ENCODE measurements around the gene LIN28B.
A peak's percentile ranks its signal among the peaks of the same experiment; 100 is the strongest.
"Not testable (repeated sequence)": the region's sequence is repeated elsewhere in the genome, so short reads cannot be mapped to it uniquely, and the experiment has no call there.

The LIN28B gene

DNA sequence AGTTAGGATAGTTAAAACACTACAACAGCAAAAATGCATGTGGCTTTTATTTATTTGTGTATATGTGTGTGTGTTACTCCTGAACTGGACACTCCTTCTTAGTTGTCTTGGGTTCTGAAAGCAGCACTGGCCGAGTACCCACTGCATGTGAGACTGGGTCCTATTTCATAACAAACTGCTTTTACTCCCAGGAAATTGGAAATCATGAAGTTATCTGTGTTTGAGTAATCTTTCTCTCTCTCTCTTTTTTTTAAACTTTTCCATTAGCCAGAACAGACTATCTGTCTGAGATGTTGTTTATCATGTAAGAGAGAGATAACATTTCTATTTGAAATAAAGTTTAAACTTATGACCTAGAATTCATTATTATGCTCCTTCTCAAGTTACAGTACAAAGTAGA is 110.4 kb downstream of the LIN28B start:
- no peak for DNase-seq (ENCODE audit: low read depth)

GRCh38 chr6:105068407-105068806 is 111.5 kb downstream of the LIN28B start:
- DNase-seq (ENCODE audit: low read depth) = no peak

DNA sequence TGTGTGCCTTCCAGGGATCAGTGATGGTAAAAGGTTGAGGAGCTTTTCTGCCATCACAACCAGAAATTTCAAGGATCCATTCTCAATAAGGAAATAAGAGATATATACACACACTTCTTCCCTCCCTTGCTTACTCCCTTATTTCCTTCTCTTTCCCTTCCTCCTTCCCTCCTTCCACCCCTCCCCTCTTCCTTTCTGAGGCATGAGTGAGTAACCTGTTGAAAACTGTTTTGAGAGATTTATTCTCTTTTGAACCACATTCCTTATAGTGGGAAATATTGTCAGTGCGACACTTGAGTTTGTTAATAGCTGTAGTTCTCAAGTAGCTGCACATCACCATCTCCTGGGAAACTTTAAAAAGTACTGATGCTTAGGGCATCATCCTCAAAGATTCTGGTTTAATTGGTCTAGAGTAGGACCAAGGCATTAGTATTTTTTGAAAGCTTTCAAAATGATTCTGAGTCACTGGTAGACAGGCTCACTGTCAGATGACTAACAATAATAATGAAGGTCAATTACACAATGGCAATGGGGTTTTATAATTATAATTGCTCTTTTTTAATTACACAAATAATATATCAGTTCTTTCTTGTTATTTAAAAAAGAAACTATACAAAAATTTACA is 113.0 kb downstream of the LIN28B start:
- peak; percentile 51 for DNase-seq (ENCODE audit: low read depth)

DNA sequence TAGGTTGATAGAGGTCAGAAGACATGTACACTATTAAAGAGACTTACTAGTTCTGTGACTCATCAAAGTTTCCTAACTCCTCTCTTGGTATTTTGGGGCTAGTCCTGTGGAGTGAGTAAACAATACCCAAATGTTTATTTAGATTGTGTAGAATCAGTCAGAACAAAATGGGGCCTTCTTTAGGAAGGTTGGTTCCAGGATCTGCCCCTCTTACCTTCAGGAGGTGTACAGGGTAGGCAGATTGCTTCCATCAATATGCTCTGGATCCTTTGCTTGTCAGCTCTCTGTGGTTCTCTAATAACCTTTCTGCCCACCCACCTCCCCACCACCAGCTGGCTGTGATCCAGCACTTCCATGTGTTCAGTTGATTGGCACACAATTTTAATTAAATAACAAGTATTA is 115.9 kb downstream of the LIN28B start:
- DNase-seq (ENCODE audit: low read depth) = peak; percentile 76

DNA sequence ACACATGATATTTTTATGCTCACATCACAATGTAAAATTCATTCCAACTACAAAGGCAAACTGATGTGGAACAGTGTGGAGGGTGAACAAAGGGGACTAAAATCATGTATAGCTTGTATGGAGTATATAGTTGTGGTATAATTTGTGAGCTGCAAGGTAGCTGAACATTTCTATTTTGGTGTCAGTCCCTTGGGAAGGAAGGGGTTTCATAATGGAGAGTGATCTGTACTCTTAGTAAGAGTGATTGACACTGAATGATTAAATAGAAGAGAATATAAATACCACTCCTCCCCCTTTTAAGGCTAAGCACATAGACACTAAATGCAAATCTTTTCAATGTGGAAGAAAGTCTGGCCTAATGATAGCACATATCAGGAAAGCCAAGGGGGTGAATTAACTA is 118.3 kb downstream of the LIN28B start:
- DNase-seq (ENCODE audit: low read depth) = no peak

DNA sequence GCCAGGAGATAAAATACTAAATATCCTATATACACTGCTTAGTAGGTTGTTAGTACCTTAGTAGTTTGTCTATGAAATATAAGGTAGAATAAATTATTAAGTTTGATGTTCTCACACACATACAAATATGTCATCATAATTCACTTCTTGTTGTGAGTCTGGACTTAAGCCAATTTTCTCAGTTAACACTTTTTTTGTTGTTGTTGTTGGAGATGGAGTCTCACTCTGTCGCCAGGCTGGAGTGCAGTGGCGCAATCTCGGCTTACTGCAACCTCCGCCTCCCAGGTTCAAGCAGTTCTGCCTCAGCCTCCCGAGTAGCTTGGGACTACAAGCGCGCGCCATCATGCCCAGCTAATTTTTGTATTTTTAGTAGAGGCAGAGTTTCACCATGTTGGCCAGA is 119.5 kb downstream of the LIN28B start:
- DNase-seq (ENCODE audit: low read depth) = not testable (repeated sequence)

DNA sequence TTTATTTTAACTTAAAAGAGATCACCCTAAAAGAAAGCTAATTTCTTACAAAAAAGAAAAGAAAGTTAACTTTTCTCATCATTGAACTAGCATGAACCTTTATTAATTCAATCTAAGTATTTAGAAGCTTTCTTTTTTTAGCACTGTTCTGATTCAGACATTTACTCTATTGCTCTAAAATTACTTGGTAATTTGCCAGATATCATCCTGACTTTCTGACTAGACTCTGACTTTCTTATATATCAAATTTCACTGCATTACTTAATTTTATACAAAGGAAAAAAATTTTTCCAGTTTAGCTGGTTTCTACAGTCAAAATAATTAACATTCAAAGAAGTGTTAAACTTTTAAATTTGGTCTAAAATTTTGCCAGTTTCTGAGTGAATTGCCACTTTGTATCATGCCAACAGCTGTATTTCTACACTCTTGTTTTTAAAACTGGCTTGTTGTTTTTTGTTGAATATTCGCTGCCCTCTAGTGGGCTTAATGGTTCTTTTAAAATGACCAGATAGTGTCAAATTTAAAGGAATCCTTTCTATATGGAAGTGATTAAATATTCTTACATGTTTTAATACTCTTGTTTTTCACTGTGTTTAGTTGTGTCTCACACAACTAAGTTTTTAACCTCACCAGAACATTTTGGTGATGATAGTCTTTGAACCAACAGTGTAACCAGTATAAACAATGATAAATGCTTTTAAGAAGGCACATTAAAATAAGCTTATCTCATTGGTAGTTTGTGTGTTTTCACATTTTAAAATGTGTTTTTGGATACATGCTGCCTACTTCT is 120.9 kb downstream of the LIN28B start:
- peak; percentile 69 for DNase-seq (ENCODE audit: low read depth)

DNA sequence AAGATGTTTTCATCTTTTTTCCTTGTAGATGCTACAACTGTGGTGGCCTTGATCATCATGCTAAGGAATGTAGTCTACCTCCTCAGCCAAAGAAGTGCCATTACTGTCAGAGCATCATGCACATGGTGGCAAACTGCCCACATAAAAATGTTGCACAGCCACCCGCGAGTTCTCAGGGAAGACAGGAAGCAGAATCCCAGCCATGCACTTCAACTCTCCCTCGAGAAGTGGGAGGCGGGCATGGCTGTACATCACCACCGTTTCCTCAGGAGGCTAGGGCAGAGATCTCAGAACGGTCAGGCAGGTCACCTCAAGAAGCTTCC is 121.4 kb downstream of the LIN28B start:
- no peak for DNase-seq (ENCODE audit: low read depth)

- DNase-seq (ENCODE audit: low read depth) = no peak
These were observed 123.4 kb downstream of the LIN28B start for GRCh38 chr6:105080279-105080678.

- DNase-seq (ENCODE audit: low read depth) = peak; percentile 36
These were observed 124.8 kb downstream of the LIN28B start for GRCh38 chr6:105081662-105082061.

GRCh38 chr6:105087571-105088211 is 130.8 kb downstream of the LIN28B start:
- DNase-seq (ENCODE audit: low read depth) = peak; percentile 74

GRCh38 chr6:105091140-105091829 is 134.4 kb downstream of the LIN28B start:
- DNase-seq (ENCODE audit: low read depth) = no peak

- DNase-seq (ENCODE audit: low read depth) = no peak
These were observed 137.3 kb downstream of the LIN28B start for GRCh38 chr6:105094133-105094640.

DNA sequence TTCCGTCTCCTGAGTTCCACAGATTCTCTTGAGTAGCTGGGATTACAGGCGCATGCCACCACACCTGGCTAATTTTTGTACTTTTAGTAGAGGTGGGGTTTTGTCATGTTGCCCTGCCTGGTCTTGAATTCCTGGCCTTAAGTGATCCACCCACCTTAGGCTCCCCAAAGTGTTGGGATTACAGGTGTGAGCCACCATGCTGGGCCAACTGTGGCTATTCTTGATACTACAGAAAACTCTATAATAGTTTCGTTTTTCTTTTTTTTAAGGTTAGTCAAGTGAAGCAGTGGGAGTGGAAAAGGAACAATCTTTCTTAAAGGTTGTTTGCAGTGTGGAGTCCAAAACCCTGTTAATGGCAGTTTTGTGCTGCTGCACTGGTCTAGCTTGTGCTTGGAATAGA is 138.2 kb downstream of the LIN28B start:
- DNase-seq (ENCODE audit: low read depth) = no peak

GRCh38 chr6:105097288-105097687 is 140.4 kb downstream of the LIN28B start:
- no peak for DNase-seq (ENCODE audit: low read depth)

GRCh38 chr6:105099371-105099770 is 142.5 kb downstream of the LIN28B start:
- no peak for DNase-seq (ENCODE audit: low read depth)

DNA sequence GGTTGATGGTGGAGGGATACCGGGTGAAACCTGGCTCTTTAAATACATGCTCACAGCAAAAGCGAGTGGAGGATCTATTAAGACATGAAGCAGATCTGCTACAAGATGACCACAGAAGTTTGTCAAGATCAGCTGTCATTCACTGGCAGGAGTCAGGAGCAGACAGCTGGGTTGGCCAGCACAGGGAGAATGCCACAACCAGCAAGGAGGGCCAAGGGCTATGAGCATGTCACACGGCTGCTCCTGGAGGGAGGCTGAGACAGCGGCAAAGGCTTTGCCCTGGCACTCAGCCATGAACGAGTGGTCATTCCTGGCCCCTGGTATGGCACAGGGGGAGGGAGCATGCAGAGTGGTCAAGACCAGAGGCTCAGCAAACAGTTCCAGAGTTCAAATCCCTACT is 145.3 kb downstream of the LIN28B start:
- DNase-seq (ENCODE audit: low read depth) = no peak

DNA sequence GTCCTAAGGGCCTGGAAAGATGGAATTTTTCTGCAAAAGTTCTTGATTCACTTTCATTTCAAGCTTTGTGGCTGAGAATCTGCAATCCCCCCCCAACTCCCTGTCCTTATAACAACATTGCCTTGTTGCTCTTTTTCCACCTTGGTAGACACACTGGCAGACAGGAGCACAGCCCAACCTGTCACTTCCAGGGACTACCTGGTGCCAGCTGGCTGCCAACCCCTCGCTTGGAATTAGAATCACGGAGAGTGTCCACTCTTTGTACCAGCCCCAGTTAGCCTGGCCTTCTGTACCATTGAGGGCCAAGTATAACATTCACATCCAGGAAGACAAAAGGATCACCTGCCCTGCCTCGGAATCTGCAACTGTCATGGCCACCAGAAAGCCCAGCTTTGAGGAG is 148.2 kb downstream of the LIN28B start:
- DNase-seq (ENCODE audit: low read depth) = no peak

- DNase-seq (ENCODE audit: low read depth) = no peak
These were observed 149.4 kb downstream of the LIN28B start for GRCh38 chr6:105106260-105106659.

DNA sequence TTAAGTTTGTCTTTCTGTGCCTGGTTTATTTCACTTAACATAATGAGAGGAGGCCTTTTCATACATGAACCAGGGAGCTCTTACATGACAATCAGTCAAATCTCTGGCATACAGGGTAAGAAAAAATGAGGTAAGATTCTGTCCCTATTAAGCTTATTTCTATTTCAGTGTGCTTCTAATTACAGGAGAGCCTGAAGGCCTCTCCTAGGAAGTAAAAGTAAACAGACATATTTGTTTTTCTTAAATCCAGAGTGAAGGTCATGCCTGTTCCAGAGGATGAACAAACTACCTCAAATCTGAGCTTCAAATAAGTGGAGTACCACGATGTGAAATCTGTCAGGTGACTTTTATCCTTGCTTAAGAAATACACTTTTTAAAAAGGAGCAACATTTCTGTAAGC is 150.3 kb downstream of the LIN28B start:
- DNase-seq (ENCODE audit: low read depth) = no peak

- DNase-seq (ENCODE audit: low read depth) = no peak
These were observed 151.8 kb downstream of the LIN28B start for GRCh38 chr6:105108631-105109262.

Data from ELR (cell line).